HG03457 (cell line): ENCODE measurements around the gene SRGAP2B.
"Not testable (repeated sequence)": the region's sequence is repeated elsewhere in the genome, so short reads cannot be mapped to it uniquely, and the experiment has no call there.

Experiments used
- ATAC-seq: cut with Tn5 transposase; IDR thresholded peaks from one replicate; pipeline ENCODE4 v1.9.1; 2021; ENCODE audit warnings: moderate number of reproducible peaks; ENCODE audit not compliant: unreplicated experiment

SRGAP2B gene

DNA sequence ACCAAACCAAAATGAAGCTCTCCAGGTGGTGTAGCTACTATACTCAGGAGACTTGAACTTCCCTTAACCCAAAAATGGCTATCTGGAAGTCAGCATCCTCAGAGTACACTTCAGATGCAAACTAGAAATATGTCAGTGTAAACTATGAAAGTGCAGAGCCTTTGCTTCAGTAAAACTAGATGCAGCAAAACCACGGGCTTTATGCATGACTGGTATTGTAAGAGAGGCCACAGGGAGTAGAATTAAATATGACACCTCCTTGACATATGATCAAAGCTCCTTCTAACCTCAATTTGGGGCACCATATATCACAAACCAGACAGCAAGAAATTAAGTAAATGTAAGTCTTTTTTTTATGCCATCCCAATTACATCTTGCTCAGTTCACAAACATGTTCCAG lies 47.6 kb downstream of the SRGAP2B start:
- ATAC-seq = not testable (repeated sequence)

DNA sequence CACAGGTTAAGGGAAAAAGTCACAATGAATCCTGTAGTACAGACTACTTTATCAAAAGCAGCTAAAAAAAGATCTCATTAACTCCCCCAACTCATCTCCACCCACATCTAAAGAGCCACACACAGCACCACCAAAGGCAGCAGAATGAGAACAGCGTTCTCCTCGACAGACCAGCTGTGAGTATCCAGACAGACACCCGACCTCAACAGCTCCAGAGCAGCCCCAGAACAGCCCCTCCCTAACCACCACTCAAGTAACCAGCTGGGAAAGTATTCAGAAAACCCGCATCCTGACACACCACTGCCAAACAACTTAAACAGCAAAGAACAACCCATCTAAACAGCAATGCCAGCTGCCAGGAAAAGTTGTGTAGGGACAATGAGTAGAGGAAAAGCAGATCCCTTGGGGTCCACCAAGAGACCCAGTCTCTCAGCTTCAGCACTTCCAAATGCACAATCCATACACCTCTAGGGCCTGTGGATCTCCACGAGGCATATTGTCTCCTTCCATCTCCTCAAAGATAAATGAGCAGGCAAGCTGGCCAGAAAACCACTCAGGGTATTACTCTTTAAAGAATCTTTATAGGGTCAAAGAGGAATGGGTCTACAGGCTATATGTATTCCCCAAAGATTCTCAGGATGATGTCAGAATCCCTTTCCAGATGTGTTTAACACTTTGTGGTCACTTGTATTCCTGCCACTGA lies 49.4 kb downstream of the SRGAP2B start:
- not testable (repeated sequence) for ATAC-seq

DNA sequence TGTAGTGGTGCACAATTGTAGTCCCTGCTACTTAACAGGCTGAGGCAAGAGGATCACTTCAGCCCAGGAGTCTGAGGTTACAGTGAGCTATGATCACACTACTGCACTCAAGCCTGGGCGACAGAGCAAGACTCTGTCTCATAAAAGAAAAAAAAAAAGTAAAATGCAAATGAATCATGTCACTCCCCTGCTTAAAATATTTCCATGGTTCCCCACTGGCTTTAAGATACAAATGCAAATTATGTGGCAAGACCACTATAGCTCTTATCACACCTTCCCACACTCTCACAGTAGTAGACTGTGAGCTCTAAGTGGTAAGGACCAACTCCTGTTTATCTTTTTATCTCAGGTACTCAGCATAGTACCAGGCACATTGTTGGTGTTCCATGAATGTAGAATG lies 53.6 kb downstream of the SRGAP2B start:
- peak; percentile 65 for ATAC-seq

DNA sequence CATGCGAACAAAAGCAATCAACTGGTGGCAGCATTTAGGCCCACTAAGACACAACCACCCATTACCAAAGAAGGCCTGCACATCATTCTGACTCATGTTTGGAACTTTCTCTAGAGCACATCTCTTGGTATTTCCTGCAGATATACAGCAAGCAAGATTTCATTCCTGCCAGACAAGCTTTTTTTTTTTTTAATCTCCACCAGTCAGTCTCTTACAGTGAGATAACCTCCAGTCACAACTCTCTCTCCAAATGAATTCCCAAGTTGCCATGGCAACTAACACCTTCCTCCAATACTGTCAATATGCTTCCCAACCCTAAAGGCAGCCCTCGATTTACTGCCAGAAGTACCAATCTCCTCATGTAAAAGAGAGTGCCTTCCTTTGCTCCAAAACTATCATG lies 59.1 kb downstream of the SRGAP2B start:
- ATAC-seq = not testable (repeated sequence)

DNA sequence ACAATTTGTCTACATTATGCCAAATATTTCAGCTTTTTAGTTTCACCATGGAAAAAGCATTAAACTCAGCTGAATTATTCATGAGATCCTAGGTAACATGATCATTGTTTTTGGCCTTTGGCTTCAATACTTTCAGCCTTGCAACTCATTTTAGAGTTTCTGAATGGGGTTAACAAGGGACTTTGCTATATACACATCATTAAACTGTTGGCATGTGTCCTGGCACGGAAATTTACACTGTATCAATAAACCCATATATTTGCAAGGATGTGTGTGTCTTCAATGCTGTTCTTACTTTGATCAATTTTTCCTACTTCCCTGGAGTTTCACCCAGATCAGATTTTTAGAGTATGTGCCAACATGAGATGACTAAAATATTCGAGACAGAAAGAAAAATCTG lies 61.6 kb downstream of the SRGAP2B start:
- not testable (repeated sequence) for ATAC-seq

DNA sequence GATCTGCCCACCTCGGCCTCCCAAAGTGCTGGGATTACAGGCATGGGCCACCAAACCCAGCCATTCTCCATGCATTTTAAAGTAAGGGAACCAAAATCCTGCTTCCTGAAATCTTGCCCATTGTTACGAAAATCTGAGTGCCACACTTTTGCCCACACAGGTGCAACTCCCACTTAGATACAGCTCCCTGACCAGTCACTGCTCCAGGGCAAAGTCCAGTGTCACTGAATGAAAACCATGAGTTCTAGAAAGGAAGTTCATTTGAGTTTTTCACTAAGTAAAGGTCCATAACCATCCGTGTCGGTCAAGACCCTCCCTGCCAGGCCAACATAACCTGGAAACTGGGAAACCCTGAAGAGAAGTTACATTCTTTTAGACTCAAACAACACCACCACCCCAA lies 67.9 kb downstream of the SRGAP2B start:
- not testable (repeated sequence) for ATAC-seq

DNA sequence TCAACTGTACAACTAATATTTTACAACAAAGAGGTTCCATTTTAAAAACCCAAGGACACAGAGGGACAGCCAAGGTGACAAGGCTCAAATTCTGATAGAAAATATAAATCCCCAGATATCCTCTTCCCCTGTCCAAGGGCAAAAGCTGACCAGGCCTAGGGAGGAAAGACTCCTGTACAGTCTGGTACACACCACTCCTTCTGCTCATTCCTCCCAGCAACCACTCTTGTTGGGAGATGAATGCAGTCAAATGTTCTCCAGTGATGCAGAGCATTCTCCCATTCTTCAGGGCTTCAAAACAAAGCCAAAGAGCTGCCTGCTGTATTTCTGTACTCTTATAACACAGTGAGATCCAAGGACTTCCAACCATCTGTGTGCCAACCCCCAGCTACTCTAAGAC lies 69.8 kb downstream of the SRGAP2B start:
- not testable (repeated sequence) for ATAC-seq

DNA sequence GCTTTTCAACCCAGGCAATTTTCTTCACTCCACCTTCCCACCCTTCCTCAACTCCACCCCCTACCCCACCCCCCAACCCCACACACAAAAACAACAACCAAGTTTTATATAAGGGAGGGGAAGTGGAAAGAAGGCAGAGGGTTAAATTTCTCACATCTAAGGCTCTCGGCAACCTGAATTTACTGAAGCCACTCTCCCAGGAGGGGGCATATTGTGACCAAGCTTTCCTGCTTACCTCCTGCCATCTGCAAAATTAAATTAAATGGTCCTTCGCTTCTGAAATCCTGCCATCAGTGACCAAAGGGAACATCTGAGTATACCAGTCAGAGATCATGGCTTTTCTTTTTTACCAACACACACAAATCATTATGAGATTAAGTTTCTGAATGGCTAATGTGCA lies 72.9 kb downstream of the SRGAP2B start:
- ATAC-seq = not testable (repeated sequence)

DNA sequence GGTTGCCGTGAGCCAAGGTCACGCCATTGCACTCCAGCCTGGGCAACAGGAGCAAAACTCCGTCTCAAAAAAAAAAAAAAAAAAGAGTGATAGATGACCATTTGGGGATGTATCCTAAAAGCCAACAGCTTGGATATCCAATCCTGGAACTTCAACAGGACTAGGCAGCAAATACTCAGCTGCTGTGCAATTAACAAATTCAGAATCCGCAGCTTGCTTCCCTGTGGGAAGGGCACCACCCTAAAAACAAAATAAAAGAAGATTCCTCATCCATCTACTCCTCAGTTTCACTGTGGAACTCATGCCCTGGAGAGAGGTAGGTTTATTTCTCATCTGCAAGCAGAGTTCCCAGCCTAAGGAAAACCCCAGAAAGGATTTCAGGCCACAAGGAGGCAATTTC lies 73.4 kb downstream of the SRGAP2B start:
- ATAC-seq = not testable (repeated sequence)

DNA sequence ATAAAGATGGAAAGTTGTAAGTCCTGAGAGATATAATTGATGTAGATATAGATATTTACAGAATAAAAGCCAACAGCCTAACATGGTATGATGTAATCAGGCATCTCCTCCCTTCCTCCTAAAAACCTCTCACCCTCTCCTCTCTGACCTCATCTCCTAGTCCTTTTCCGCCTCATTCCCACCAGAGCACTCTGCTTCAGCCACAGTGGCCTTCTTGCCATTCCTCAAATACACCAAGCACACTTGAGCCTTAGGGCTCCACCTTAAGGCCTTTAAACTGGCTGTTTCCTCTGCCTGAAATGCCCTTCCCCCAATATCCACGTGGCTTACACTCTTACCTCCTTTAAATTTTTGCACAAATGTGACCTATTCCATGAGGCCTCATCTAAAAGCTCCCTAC lies 75.4 kb downstream of the SRGAP2B start:
- ATAC-seq = not testable (repeated sequence)

DNA sequence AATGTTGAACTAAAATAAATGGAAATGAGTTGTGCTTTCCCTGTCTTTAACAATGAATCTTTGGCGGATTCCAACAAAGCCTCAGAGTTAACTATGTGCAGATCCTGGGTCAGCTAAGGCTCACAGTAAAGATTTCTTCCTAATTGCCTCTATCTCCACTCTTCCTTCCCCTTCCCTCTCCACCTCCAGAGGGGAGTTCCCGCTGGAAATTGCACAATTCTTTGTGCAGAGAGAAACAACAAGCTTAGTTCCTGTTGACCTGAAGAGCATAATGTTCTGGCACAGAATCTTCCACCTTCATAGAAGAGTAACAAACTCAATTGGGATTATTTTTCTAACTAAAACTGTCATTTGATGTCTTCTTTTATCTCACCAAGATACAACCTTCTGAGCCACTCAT lies 77.4 kb downstream of the SRGAP2B start:
- not testable (repeated sequence) for ATAC-seq

DNA sequence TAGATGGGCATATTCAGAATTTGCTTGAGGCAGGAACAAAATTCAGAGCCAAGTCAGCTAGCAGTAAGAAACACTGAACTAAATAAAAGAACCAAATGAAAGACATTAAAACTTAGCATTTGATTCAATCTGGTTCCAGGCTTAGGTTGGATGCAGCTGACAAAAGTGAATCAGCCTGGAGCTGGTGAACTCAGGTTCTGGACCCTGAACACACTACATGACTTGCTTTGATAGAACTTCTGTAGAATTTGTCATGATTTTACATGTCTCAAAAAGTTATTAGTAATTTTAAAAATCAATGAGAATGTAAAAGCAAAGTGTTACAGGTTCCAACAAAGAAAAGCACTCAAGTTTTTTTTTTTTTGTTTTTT lies 78.7 kb downstream of the SRGAP2B start:
- not testable (repeated sequence) for ATAC-seq

DNA sequence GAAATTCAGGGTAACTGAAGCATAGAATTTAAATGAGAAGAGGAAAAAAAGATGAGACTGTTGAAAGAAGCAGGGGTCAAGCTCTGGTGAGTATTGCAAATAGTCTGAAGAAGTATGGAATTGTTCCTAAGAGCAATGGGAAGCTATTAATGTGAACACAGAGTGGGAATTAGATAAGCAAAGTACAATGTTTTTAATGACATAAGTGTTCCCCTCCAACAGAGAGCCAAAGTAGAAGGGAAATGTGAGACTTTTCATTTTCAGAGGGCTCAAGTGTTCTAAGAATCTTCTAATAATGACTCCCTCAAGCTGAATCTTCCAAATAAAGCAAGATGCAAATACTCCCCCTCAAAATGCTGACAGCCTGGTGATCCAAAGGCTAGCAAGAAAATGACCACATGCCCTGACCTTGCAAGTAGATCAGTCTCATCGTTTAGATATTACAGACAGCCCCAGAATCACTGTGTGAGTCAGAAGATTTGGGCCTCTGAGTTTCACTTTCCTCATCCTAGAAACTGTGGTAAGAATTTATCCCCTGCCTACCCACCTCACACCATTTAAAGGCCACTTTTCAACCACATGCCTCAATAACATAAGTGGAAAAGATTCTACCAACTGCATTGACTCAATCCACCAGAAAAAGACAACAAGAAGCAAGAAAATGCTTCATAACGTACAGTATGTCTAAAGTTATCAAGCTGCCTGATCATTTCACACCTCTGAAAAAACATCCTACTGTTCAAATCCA lies 79.2 kb downstream of the SRGAP2B start:
- ATAC-seq = peak; percentile 47

DNA sequence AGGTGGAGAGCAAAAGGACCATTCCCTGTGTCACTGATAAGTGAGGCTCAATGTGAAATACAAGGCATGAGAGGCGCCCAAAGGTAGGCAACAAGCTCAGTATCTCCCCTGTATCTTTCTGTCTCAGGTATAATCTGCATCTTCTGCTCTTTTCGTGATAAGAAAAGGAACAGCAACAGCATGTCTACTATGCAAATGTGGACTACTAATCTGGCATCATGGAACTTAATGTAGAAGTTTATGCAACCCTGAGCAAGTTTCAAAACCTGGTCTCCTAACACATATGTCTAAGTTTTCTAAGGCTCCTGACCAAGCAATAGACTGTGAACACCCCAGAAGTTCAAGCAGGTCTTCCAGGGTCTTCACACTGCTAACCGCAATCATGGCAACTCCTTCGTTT lies 81.8 kb downstream of the SRGAP2B start:
- ATAC-seq = not testable (repeated sequence)

DNA sequence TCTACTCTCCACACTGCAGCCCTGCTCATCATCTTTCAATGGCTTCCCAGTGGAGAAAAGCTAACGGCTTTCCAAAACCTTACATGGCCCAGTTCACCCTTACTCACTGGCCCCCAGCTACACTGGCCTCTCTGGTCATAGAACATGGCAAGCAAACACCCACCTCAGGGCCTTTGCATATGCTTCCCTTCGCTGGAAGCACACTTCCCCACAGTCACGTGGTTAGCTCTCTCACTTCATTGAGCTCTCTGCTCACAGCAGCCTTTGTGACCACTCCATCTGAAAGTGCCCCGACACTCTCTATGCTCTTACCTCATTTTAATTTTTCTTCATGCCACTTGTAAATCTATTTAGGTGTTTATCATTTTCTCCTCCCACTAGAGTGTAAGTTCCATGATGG lies 83.3 kb downstream of the SRGAP2B start:
- not testable (repeated sequence) for ATAC-seq

DNA sequence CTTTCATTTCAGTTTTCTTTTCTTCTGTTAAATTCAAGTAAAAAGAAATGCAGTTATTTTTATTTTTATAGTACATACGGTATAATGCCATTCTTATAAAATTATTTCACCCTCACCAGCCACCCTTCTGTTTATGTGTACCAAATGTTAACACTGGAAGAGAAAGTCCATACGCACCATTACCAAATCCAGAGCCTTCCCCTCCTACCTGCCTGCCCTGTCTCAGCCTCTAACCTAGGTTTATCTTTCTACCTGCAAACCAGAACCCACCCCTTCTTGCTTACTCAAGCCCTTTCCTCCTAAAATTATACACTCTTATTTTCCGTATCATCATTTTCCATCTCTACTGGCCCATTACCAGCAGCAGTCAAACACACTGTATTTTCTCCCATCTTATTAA lies 84.5 kb downstream of the SRGAP2B start:
- ATAC-seq = not testable (repeated sequence)

DNA sequence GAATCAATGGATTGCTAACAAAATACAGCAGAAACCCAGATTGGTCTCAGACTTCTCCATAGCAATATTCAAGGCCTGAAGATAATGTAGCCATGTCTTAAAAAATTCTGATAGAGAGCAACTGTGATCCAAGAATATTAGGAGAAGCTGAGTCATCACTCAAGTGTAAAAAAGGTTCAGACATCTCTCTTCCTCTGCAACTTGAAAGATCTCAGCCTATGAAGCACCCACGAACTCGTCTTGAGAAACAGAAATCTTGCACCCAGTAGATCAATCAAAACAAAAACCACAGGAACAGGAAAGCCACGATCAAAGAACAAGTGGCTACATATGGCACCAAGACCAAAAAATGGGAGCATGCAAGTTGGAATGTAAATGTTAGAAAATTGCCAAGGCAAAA lies 85.2 kb downstream of the SRGAP2B start:
- ATAC-seq = not testable (repeated sequence)

DNA sequence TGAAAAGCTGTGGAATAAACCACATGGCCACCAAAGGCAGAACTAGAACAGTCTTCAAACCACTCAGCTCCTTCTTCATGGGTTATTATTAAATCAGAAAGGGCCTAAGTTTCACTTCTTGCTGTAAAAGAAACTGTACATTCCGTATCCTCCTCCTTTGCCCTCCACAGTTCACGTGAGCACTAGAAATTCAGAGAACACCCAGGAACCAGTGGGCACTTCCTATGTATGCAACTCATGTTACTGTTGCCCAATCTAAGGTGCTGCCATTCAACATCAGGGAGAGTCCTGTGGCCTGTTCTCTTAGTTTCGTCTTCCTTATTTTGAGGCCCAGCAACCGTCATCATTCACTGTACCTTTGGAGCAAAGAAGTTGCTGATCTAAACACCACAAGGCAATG lies 86.7 kb downstream of the SRGAP2B start:
- not testable (repeated sequence) for ATAC-seq

DNA sequence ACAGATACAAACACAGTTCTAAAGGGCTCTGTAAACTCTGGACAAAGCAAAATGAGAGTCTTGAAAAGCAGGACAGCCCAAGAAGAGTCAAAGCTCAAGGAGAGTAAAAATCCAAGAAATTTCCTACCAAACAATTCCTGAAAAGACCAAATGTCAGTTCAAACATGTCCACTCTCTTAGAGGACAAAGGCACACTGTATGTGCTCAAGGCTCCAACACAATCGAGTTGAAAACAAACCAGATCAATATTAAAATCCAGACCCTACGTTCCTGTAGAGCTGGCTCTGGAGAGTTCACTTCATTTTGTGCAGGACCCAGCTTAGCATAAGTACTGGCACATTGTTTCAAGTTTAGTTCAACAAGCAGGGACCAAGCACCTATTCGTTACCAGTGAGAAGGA lies 90.0 kb downstream of the SRGAP2B start:
- ATAC-seq = not testable (repeated sequence)

DNA sequence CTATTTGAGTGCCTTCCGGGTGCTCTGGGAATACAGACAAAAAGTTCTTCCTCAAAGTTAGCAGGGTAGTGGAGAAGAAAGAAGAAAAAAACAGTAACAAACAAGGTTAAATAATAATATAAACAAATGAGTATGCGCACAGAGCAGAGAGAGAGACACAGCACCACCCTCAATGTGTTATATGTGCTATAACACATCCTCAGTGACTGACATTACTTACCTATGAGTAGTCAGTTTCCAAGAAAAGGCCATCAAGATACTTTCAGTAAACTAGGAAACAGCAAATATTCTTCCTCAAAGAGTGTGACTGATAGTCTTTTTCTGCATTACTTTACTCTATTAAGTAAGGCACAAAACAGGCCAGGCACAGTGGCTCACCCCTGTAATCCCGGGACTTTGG lies 93.7 kb downstream of the SRGAP2B start:
- ATAC-seq = not testable (repeated sequence)

DNA sequence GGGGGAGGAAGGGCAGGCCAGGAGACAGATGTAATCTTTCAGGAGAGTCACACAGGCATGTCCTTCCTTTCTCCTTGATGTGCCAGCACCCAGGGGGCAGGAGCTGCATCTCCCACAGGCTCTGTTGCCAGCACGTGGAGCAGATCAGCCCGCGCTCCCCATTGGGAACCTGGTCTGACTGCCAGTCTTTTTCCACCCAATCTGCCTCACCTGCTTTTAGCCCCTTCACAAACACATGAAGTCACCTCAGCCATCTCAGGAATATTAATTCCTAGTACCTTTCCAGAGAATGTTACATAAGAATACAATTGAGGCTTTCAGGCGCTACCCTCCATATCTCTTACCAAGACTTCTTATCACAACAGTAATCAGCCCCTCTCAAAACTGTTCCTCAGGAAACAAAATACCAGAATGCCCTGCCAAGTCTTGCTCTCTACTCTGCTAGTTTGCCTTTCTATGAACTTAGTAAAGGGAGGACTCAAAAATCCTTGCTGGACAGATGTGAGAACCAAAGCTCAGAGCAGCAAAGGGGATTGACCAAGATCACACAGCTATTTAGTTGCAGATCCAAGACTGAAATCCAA lies 94.3 kb downstream of the SRGAP2B start:
- ATAC-seq = not testable (repeated sequence)
